Smooth muscle cell (in vitro differentiated cells): ENCODE measurements around the gene FUBP3. TPM values are rescaled to one million over a fixed set of nuclear protein-coding genes. Genes with fewer than 3 reads are reported as not detected.

ENCODE experiments used
- DNase-seq: peaks from one replicate; lab custom pipeline; 2025; ENCODE audit not compliant: unreplicated experiment; lab: John Stamatoyannopoulos, UW
- H2AFZ ChIP-seq: fragments of 200-600 bp; sonication (generic); 2 replicates; pipeline ENCODE4 v1.6.0; 2016; ENCODE audit warnings: antibody characterized with exemption, low read depth, mild to moderate bottlenecking
- H3F3A ChIP-seq: fragments of 200-600 bp; sonication (generic); 2 replicates; pipeline ENCODE4 v1.6.0; 2017; ENCODE audit warnings: antibody characterized with exemption, low read depth
- H3K27ac ChIP-seq: fragments of 200-600 bp; sonication (generic); 2 replicates; pipeline ENCODE4 v1.5.1; 2016; ENCODE audit warnings: low read depth, mild to moderate bottlenecking
- H3K27me3 ChIP-seq: fragments of 200-600 bp; sonication (generic); 2 replicates; pipeline ENCODE4 v1.6.1; 2016; ENCODE audit warnings: low read depth, mild to moderate bottlenecking
- H3K36me3 ChIP-seq: fragments of 200-600 bp; sonication (generic); 2 replicates; pipeline ENCODE4 v1.5.1; 2016; ENCODE audit warnings: low read depth
- H3K4me1 ChIP-seq: fragments of 200-600 bp; sonication (generic); 2 replicates; pipeline ENCODE4 v1.5.1; 2016; ENCODE audit warnings: low read depth
- H3K4me2 ChIP-seq: fragments of 200-600 bp; sonication (generic); 2 replicates; pipeline ENCODE4 v1.6.0; 2016; ENCODE audit warnings: mild to moderate bottlenecking
- H3K4me3 ChIP-seq: fragments of 200-600 bp; sonication (generic); 2 replicates; pipeline ENCODE4 v1.5.1; 2016; ENCODE audit warnings: mild to moderate bottlenecking
- H3K79me2 ChIP-seq: fragments of 200-600 bp; sonication (generic); 2 replicates; pipeline ENCODE4 v1.6.0; 2016; ENCODE audit warnings: low read depth, mild to moderate bottlenecking
- H3K9ac ChIP-seq: fragments of 200-600 bp; sonication (generic); 2 replicates; pipeline ENCODE4 v1.6.0; 2016; ENCODE audit warnings: low read depth
- H3K9me3 ChIP-seq: fragments of 200-600 bp; sonication (generic); replicated peaks from 2 replicates; pipeline ENCODE4 v1.5.1; 2016; ENCODE audit warnings: low read depth
- H4K20me1 ChIP-seq: fragments of 200-600 bp; sonication (generic); 2 replicates; pipeline ENCODE4 v1.6.0; 2016; ENCODE audit warnings: low read depth
- WGBS: methylation state at CpG from one replicate; pipeline ENCODE4 v1.1.7; 2016; ENCODE audit warnings: low lambda C conversion rate; 5-methylcytosine and 5-hydroxymethylcytosine counted together
- polyA plus RNA-seq: library from polyadenylated mRNA; unstranded; fragments of >200 nt; fragmentation: Nextera tagmentation; extraction: Ambion mirVana; gene quantifications from 2 replicates; pipeline ENCODE4 v1.2.1, GENCODE V29; 2016
- total RNA-seq: library from RNA; depleted of rRNA; stranded (reverse); fragments of >200 nt; gene quantifications from 2 replicates; pipeline ENCODE4 v1.2.3, GENCODE V29; 2014
- TF ChIP-seq, protein P1 (sequence below): fragments of 200-600 bp; sonication (generic); IDR thresholded peaks from 2 replicates; pipeline ENCODE4 v1.5.1; 2017; ENCODE audit warnings: borderline replicate concordance, mild to moderate bottlenecking, antibody characterized with exemption; ENCODE audit not compliant: insufficient read depth, poor library complexity, severe bottlenecking

FUBP3 gene, protein sequence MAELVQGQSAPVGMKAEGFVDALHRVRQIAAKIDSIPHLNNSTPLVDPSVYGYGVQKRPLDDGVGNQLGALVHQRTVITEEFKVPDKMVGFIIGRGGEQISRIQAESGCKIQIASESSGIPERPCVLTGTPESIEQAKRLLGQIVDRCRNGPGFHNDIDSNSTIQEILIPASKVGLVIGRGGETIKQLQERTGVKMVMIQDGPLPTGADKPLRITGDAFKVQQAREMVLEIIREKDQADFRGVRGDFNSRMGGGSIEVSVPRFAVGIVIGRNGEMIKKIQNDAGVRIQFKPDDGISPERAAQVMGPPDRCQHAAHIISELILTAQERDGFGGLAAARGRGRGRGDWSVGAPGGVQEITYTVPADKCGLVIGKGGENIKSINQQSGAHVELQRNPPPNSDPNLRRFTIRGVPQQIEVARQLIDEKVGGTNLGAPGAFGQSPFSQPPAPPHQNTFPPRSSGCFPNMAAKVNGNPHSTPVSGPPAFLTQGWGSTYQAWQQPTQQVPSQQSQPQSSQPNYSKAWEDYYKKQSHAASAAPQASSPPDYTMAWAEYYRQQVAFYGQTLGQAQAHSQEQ
- total RNA-seq (46.0 and 52.5 TPM in 2 replicates), polyA plus RNA-seq (46.9 and 50.3 TPM in 2 replicates)

DNA sequence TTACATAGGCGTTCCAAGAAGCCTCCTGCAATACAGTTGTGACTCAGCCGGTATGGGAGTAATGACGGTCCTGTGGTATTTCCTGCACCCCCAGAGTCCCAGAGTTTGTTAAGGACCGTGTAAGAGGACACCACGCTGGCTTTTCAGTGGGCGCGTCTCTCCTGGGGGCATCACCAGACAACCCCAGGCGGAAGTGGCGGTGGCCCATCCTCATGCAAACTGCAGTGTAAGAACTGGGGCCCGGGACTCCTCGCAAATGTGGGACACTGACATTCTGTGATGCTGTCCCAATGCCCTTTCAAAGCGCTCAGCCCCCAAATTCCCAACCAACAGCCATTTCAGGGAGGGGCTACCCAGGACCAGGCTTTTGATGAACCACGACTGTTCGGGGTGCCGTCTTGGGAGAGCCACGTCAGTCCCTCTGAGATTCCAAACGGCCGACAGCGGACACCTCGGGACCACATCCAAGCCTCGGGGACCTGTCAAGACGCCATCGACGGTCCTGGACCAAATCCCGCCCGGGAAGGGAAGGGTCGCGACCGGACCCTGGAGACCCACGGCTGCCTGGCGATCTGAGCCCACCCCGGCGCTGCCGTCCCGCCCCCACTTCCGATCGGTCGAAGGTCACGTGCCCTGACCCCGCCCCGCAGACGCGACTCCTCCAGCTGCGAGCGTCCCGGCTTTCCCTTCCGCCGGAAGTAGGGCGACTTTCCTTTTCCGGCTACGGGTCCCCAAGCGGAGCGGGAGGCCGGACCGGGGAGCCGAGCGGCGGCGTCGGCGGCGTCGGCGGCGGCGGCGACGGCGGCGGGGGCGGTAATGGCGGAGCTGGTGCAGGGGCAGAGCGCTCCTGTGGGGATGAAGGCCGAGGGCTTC is at the start of gene FUBP3:
FUBP3 (plus strand) TSS at position 713 of the 873 bp plus-strand sequence; CDS start at position 817, 104 bp downstream.
- TF ChIP-seq, protein P1, sequence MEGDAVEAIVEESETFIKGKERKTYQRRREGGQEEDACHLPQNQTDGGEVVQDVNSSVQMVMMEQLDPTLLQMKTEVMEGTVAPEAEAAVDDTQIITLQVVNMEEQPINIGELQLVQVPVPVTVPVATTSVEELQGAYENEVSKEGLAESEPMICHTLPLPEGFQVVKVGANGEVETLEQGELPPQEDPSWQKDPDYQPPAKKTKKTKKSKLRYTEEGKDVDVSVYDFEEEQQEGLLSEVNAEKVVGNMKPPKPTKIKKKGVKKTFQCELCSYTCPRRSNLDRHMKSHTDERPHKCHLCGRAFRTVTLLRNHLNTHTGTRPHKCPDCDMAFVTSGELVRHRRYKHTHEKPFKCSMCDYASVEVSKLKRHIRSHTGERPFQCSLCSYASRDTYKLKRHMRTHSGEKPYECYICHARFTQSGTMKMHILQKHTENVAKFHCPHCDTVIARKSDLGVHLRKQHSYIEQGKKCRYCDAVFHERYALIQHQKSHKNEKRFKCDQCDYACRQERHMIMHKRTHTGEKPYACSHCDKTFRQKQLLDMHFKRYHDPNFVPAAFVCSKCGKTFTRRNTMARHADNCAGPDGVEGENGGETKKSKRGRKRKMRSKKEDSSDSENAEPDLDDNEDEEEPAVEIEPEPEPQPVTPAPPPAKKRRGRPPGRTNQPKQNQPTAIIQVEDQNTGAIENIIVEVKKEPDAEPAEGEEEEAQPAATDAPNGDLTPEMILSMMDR, result no peak
- Histone ChIP-seq H3F3A (peaks cover 5% of the 10 kb centered on the region), H3K36me3 (no peaks in the 10 kb centered on the region), H3K9ac (peak within 1 kb of the TSS; percentile 98), H3K9me3 (no peaks in the 10 kb centered on the region), H2AFZ (peak within 1 kb of the TSS; percentile 70), H4K20me1 (peaks cover 44% of the 10 kb centered on the region), H3K4me2 (peak within 1 kb of the TSS; percentile 100), H3K27me3 (no peaks in the 10 kb centered on the region), H3K27ac (peak within 1 kb of the TSS; percentile 99), H3K79me2 (peaks cover 48% of the 10 kb centered on the region), H3K4me1 (peaks cover 8% of the 10 kb centered on the region), H3K4me3 (peak within 1 kb of the TSS; percentile 99)
- DNase-seq, result peak; percentile 74
- WGBS, result 1% methylated on average over 58 of the region's 74 CpGs

DNA sequence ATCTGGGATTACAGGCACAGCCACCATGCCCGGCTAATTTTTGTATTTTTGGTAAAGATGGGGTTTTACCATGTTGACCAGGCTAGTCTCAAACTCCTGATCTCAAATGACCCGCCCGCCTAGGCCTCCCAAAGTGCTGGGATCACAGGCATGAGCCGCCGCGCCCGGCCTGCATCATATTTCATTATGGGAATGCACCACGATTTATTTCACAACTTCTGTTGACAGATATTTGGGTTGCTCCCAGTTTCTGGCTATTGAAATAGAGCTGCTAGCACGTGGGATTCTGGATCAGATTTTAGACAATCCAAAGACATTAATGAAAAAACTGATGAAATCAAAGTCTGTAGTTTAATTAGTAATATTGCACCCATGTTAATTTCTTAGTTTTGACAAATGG is 48.4 kb upstream of the FUBP3 start:
- Histone ChIP-seq H3K9me3 (no peaks in the 10 kb centered on the region), H3K27me3 (no peaks in the 10 kb centered on the region), H3K9ac (no peak overlapping the region), H3K4me3 (no peak overlapping the region), H3K4me1 (peaks cover 6% of the 10 kb centered on the region), H4K20me1 (no peaks in the 10 kb centered on the region), H3K36me3 (no peaks in the 10 kb centered on the region), H3K27ac (no peak overlapping the region), H3K79me2 (no peaks in the 10 kb centered on the region), H2AFZ (no peak overlapping the region), H3K4me2 (no peak overlapping the region), H3F3A (no peaks in the 10 kb centered on the region)
- DNase-seq, result no peak
- TF ChIP-seq, protein P1, result no peak
- WGBS, result 72% methylated on average over 9 of the region's 9 CpGs

DNA sequence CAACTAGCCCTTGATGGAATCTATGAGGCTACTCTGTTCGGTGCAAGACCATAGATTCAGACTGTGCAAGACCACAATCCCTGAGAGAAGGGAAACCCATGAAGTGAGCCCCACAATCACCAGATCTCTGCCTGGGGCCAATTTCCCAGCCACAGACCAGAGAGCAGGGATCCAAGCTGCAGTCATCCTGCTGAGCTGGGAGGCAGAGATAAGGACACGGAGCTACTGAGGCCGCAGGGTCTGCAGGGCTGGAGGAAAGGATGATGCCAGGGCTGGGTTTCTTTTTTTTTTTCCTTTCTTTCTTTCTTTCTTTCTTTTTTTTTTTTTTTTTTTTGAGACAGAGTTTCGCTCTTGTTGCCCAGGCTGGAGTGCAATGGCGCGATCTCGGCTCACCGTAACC is 47.7 kb upstream of the FUBP3 start:
- 63% methylated on average over 7 of the region's 8 CpGs for WGBS
- H3K27me3 ChIP-seq, result no peaks in the 10 kb centered on the region
- TF ChIP-seq, protein P1, result no peak

More for the DNA sequence above, 47.7 kb upstream of the FUBP3 start:
- DNase-seq, result no peak
- Histone ChIP-seq H3K9me3 (no peaks in the 10 kb centered on the region), H3F3A (no peaks in the 10 kb centered on the region), H2AFZ (no peak overlapping the region), H3K9ac (no peak overlapping the region), H3K79me2 (no peaks in the 10 kb centered on the region), H3K27ac (no peak overlapping the region), H3K4me2 (no peak overlapping the region), H4K20me1 (no peaks in the 10 kb centered on the region), H3K36me3 (no peaks in the 10 kb centered on the region), H3K4me1 (peaks cover 11% of the 10 kb centered on the region), H3K4me3 (no peak overlapping the region)
